Measurements from ENCODE around the gene PRKCE. TPM values are rescaled to one million over a fixed set of nuclear protein-coding genes. Genes with fewer than 3 reads are reported as not detected.
A peak's percentile ranks its signal among the peaks of the same experiment; 100 is the strongest.

Gene PRKCE
- total and polyA plus RNA-seq, 7 donors = 3.0 to 21.9 (median 15.8) TPM

- Histone ChIP-seq H3K27ac (no peak overlapping the region), H3K4me1 (peaks cover 0 to 18% (median 12%) of the 10 kb centered on the region in 4 donors), H3K36me3 (no peaks in the 10 kb centered on the region), H3K4me3 (no peak overlapping the region), H3K27me3 (no peaks in the 10 kb centered on the region), H3K9me3 (no peaks in the 10 kb centered on the region)
- TF ChIP-seq POLR2AphosphoS5 (IDR thresholded peaks at IDR 0.05) (no peak), EP300 (IDR thresholded peaks at IDR 0.05) (no peak), POLR2A (IDR thresholded peaks at IDR 0.05) (no peak)
- TF ChIP-seq, protein P1, sequence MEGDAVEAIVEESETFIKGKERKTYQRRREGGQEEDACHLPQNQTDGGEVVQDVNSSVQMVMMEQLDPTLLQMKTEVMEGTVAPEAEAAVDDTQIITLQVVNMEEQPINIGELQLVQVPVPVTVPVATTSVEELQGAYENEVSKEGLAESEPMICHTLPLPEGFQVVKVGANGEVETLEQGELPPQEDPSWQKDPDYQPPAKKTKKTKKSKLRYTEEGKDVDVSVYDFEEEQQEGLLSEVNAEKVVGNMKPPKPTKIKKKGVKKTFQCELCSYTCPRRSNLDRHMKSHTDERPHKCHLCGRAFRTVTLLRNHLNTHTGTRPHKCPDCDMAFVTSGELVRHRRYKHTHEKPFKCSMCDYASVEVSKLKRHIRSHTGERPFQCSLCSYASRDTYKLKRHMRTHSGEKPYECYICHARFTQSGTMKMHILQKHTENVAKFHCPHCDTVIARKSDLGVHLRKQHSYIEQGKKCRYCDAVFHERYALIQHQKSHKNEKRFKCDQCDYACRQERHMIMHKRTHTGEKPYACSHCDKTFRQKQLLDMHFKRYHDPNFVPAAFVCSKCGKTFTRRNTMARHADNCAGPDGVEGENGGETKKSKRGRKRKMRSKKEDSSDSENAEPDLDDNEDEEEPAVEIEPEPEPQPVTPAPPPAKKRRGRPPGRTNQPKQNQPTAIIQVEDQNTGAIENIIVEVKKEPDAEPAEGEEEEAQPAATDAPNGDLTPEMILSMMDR (IDR thresholded peaks at IDR 0.05) = no peak
- intact Hi-C loops (cut with DNase I) = no loop called here
- no peak for DNase-seq
- WGBS, 2 donors = 64 to 96% methylated on average over 3 of the region's 3 CpGs
Observed at GRCh38 chr2:46071074-46071473, 419.6 kb downstream of the PRKCE start.

- TF ChIP-seq POLR2AphosphoS5 (IDR thresholded peaks at IDR 0.05) = no peak
- no peak for TF ChIP-seq POLR2A (IDR thresholded peaks at IDR 0.05)
- no peak for TF ChIP-seq EP300 (IDR thresholded peaks at IDR 0.05)
- TF ChIP-seq, protein P1 (IDR thresholded peaks at IDR 0.05) = no peak
- DNase-seq = no peak
- Histone ChIP-seq H3K27ac (no peak overlapping the region), H3K36me3 (no peaks in the 10 kb centered on the region), H3K4me1 (peaks cover 0 to 18% (median 12%) of the 10 kb centered on the region in 4 donors), H3K9me3 (no peaks in the 10 kb centered on the region), H3K4me3 (no peak overlapping the region), H3K27me3 (no peaks in the 10 kb centered on the region)
- intact Hi-C loops (cut with DNase I) = no loop called here
- WGBS, 2 donors = 86% methylated on average over 8 of the region's 8 CpGs
Observed at GRCh38 chr2:46072101-46072820, 420.8 kb downstream of the PRKCE start.

DNA sequence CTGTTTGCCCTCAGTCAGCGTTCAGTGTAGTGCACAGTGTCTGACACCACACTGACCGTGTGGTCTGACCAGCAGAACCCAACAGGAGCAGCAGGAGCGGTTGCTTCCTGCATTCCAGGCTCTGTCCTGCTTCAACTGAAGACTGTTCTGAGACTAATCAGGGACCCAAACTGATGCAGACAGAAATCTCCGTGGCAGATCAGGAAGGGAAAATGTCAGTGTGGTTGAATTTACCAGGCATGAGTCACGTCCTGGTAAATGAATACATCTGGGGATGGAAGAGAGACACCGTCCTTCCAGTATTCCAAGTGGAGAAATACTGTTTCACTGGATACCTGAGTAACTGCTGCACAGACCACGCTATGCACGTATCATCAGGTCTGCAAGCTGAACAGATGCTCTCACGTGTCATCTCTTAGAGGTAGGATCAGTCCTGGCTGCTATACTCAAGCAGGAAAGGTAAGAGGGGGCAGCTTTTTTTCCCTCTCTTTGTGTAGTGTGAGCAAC lies 422.1 kb downstream of the PRKCE start:
- 79% methylated on average over 9 of the region's 9 CpGs for WGBS, 2 donors
- Histone ChIP-seq H3K9me3 (no peaks in the 10 kb centered on the region), H3K4me3 (no peak overlapping the region), H3K27ac (peak overlapping the region in 2 of 4 donors; percentile 12 to 17), H3K4me1 (peaks cover 0 to 18% (median 12%) of the 10 kb centered on the region in 4 donors), H3K27me3 (no peaks in the 10 kb centered on the region), H3K36me3 (no peaks in the 10 kb centered on the region)
- peak; percentile 33 for DNase-seq
- intact Hi-C loops (cut with DNase I) = no loop called here
- no peak for TF ChIP-seq POLR2AphosphoS5 (IDR thresholded peaks at IDR 0.05)
- no peak for TF ChIP-seq EP300 (IDR thresholded peaks at IDR 0.05)
- TF ChIP-seq POLR2A (IDR thresholded peaks at IDR 0.05) = no peak
- TF ChIP-seq, protein P1 (IDR thresholded peaks at IDR 0.05) = no peak

DNA sequence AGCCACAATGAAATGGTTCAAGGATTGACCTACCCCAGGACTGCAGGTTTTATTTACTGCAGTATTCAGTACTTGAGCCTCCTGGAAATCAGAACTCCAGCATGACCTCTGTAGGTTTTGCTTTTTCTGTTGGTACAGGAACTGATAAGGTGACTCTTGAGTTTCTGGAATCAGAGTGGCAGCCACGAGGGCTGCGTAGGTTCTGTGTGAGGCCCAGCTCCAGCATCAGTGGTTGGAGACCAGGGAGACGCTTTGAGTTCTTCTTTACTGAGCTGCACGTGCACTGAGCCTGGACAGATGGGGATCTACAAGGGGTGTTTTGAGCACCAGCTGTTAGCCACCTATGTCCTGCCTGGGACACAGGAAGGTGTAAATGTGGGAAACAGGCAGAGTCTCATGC lies 423.0 kb downstream of the PRKCE start:
- peaks cover 0 to 18% (median 12%) of the 10 kb centered on the region in 4 donors for H3K4me1 ChIP-seq
- TF ChIP-seq POLR2AphosphoS5 (IDR thresholded peaks at IDR 0.05) = no peak
- TF ChIP-seq POLR2A (IDR thresholded peaks at IDR 0.05) = no peak
- TF ChIP-seq, protein P1 (IDR thresholded peaks at IDR 0.05) = no peak
- no peak for TF ChIP-seq EP300 (IDR thresholded peaks at IDR 0.05)
- H3K9me3 ChIP-seq = no peaks in the 10 kb centered on the region
- H3K27me3 ChIP-seq = no peaks in the 10 kb centered on the region
- intact Hi-C loops (cut with DNase I) = no loop called here
- no peak overlapping the region for H3K4me3 ChIP-seq
- 88 to 91% methylated on average over 4 of the region's 4 CpGs for WGBS, 2 donors
- H3K36me3 ChIP-seq = no peaks in the 10 kb centered on the region
- DNase-seq = peak; percentile 38
- H3K27ac ChIP-seq = no peak overlapping the region

All from sigmoid colon (tissue), 7 donors.